IPS-NIHi11 (cell line): ENCODE results near the gene GSPT1.
"Not testable (repeated sequence)": the region's sequence is repeated elsewhere in the genome, so short reads cannot be mapped to it uniquely, and the experiment has no call there.

Experiments
- DNase-seq: peaks from one replicate; pipeline ENCODE4 v3.0.0; 2012; ENCODE audit warnings: mixed read lengths, low spot score

Gene GSPT1

GRCh38 chr16:11857161-11857560, 58.6 kb downstream of the GSPT1 start:
- DNase-seq: no peak

GRCh38 chr16:11852092-11852809, 63.5 kb downstream of the GSPT1 start:
- no peak for DNase-seq

GRCh38 chr16:11851294-11852091, 64.3 kb downstream of the GSPT1 start, which contains the start of gene RSL1D1:
RSL1D1 (minus strand) TSS chr16:11851542; CDS start chr16:11851512, 30 bp downstream.
- peak; percentile 100 for DNase-seq

- DNase-seq: no peak
Measured at GRCh38 chr16:11848842-11849241, 66.9 kb downstream of the GSPT1 start.

- DNase-seq: no peak
Measured at GRCh38 chr16:11844499-11844898, 71.3 kb downstream of the GSPT1 start.

- no peak for DNase-seq
Measured at GRCh38 chr16:11843861-11844260, 71.9 kb downstream of the GSPT1 start.

- no peak for DNase-seq
Measured at GRCh38 chr16:11843206-11843605, 72.5 kb downstream of the GSPT1 start.

- DNase-seq: no peak
Measured at GRCh38 chr16:11841026-11841425, 74.7 kb downstream of the GSPT1 start.

GRCh38 chr16:11836650-11837244, 79.0 kb downstream of the GSPT1 start:
- peak; percentile 21 for DNase-seq

GRCh38 chr16:11835891-11836649, 79.7 kb downstream of the GSPT1 start:
- no peak for DNase-seq

GRCh38 chr16:11835309-11835708, 80.4 kb downstream of the GSPT1 start:
- no peak for DNase-seq

GRCh38 chr16:11833951-11834695, 81.6 kb downstream of the GSPT1 start:
- DNase-seq: no peak

- no peak for DNase-seq
Measured at GRCh38 chr16:11828696-11829095, 87.1 kb downstream of the GSPT1 start.

GRCh38 chr16:11825520-11826165, 90.1 kb downstream of the GSPT1 start:
- DNase-seq: not testable (repeated sequence)

- DNase-seq: no peak
Measured at GRCh38 chr16:11824362-11824761, 91.4 kb downstream of the GSPT1 start.

GRCh38 chr16:11823645-11824044, 92.1 kb downstream of the GSPT1 start:
- not testable (repeated sequence) for DNase-seq

GRCh38 chr16:11819798-11820197, 96.0 kb downstream of the GSPT1 start:
- DNase-seq: no peak

GRCh38 chr16:11818970-11819369, 96.8 kb downstream of the GSPT1 start:
- not testable (repeated sequence) for DNase-seq
